Subcutaneous adipose tissue (tissue), 4 donors: Measurements from ENCODE around the gene MEDAG. TPM values are rescaled to one million over a fixed set of nuclear protein-coding genes. Genes with fewer than 3 reads are reported as not detected.

Experiments
- total RNA-seq, 4 donors: library from RNA; depleted of rRNA; stranded (reverse); fragments of >200 nt; gene quantifications; one replicate each; pipeline ENCODE4 v1.1.0, GENCODE V29; 2016
- TF ChIP-seq, protein P1 (sequence below): fragments of 450-650 bp; IDR thresholded peaks from one replicate; pipeline ENCODE4 v1.5.1; 2016; ENCODE audit warnings: low read depth, mild to moderate bottlenecking, control low read depth, antibody characterized with exemption, moderate library complexity

MEDAG gene
- total RNA-seq, 4 donors from 2014 or later: 83.8 to 174 (median 140) TPM

DNA sequence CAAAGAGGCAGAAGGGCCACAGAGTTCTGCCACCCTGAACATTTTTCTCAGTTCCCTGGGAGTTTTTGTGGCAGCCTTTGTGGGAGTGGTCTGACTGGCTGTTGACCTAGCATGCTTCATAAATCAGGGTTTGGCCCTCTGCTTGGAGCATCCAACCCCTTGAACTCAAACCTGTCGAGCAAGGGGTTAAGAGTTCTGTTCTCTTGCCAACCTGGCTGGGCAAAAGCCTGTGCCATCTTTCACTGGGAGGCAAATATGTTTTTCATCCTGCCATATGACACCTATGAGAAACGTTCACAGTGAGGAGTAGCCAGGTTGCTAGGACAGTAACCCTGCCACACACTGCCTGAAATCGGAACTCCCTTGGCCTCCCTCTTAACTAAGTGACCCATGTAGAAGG lies 18.6 kb downstream of the MEDAG start:
- TF ChIP-seq, protein P1, sequence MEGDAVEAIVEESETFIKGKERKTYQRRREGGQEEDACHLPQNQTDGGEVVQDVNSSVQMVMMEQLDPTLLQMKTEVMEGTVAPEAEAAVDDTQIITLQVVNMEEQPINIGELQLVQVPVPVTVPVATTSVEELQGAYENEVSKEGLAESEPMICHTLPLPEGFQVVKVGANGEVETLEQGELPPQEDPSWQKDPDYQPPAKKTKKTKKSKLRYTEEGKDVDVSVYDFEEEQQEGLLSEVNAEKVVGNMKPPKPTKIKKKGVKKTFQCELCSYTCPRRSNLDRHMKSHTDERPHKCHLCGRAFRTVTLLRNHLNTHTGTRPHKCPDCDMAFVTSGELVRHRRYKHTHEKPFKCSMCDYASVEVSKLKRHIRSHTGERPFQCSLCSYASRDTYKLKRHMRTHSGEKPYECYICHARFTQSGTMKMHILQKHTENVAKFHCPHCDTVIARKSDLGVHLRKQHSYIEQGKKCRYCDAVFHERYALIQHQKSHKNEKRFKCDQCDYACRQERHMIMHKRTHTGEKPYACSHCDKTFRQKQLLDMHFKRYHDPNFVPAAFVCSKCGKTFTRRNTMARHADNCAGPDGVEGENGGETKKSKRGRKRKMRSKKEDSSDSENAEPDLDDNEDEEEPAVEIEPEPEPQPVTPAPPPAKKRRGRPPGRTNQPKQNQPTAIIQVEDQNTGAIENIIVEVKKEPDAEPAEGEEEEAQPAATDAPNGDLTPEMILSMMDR: no peak

DNA sequence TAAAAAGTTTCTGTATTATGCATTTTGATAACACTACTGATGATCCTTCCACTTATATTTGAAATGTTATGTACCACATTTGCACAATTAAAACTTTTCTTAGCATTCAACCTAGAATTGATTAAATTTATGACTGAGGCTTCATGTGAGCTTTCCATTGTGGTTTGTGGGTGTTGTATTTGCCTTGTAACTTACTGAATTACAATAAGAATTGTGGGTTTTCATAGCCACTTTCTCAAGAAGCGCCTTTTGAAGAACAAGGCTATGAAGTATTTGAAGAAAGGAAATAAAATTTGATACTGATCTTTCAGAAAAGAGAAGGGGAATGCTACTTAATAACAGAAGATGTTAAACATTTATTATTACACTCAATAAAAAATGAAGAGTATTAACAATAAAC lies 19.4 kb downstream of the MEDAG start:
- TF ChIP-seq, protein P1: no peak

DNA sequence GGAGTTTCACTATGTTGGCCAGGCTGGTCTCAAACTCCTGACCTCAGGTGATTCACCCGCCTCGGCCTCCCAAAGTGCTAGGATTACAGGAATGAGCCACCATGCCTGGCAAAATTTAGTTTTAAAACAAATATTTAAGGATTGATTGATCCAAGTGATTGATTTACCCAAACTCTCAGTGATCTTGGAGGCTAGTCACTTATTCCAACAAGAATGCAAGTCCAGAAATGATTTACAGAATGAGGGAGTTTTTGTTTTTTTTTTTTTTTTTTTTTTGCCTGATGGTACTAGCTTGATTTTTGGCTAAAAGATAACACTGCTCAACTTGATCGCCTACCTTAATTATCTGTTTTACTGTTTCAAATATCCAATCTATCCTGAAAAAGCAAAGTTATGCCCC lies 20.7 kb downstream of the MEDAG start:
- TF ChIP-seq, protein P1: no peak

DNA sequence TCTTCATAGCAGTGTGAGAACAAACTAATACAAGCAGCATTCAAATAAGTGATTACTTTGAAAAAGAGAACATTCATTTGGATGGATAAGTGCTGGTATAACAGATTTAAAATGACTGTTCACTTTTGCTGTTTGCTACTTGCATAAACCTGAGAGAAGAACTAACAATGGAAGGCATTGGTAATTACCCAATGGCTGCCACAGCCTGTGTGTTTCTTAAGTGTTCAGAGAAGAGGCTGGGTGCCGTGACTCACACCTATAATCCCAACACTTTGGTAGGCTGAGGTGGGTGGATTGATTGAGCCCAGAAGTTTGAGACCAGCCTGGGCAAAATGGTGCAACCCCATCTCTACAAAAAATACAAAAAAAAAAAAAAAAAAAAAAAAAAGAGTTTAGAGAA lies 21.5 kb downstream of the MEDAG start:
- TF ChIP-seq, protein P1: no peak

DNA sequence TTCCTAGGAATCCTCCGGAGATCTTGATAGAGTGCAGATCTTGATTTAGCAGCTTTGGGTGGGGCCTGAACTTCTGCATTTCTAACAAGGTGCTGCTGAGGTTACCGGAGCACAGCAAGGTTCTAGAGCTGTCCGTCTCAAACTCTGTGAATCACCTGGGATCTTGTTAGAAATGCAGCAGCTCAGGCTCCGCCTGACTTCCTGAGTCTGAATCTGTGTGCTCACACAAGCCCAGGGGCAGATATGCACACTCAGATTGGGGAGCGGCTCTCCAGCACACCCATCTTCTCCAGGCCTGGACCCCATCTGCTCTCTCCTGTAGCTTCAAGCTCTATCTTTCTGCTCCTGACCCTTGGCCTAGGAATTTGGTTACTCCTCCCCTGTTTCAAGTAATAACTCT lies 22.9 kb downstream of the MEDAG start:
- TF ChIP-seq, protein P1: no peak

DNA sequence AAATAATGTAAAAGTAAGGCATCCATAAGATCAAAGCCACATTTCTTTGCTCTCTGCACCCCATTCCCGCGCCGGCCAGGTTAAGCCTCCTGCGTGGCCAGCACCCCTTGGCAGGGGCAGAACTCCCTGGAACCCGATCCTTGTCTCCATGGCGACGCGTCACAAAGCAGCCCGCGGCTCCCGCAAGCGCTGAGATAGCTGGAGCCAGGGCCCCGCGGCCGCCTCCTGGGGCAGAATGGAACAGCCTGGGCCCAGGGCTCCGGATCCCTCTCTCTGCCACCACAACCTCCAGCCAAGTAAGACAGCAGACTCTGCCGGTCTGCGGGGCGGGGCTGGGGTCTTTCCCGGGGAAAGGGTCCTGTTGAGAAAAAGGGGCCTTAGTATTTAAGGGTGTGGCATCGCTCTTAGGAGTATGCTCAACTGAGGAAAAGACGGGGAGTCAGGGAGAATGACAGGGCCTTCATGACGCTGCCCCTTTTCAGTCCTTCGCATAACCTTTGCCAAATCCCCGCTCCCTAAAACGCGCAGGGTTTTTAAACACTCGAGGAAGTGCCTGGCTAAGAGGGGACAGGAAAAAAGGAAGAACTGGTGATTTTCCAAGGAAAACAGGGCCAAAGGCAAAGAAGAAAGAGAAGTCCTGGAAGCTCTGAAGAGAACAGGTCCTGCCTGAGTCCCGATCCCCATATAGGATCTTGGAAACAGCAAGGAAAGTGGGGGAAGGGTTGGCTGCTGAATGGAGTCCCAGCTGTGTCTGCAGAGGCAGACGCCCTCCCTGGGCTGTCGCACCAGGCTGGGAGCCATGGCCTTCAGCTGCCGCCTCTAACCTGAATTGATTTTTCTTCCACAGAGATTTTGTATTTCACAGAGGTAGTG lies 26.6 kb downstream of the MEDAG start, which contains the start of gene TEX26:
Gene TEX26 (plus strand): TSS at position 176 of the 873 bp plus-strand sequence. CDS start 60 bp downstream, at position 236.
- TF ChIP-seq, protein P1: no peak

DNA sequence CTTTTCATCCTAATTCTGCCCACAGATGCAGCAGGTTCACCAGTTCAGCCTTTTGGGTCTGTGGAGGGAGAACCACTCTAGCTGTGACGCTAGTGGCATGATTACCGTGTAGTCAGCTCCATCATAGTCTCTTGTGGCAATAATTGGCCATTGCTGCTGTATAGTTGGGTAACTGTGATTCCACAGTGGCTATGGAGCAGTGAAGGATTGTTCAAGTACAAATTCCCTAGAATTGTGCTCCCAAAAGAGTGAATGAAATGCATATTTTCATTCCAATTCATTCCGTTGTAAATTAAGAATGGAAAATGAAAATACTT lies 27.2 kb downstream of the MEDAG start:
- TF ChIP-seq, protein P1: no peak
